ENCODE data around the gene CDH4. TPM values are rescaled to one million over a fixed set of nuclear protein-coding genes. Genes with fewer than 3 reads are reported as not detected.
"Not testable (repeated sequence)": the region's sequence is repeated elsewhere in the genome, so short reads cannot be mapped to it uniquely, and the experiment has no call there.

Gene CDH4
- polyA plus RNA-seq, 1 donor (not counting 4 experiments of a cell fraction or from before 2014, with no cell fraction given), result 2.2 TPM

GRCh38 chr20:61478611-61479305, 226.7 kb downstream of the CDH4 start:
- Histone ChIP-seq H3K9ac (ENCODE audit: control insufficient read depth, extremely low read depth, insufficient read depth, low read length) (no peak overlapping the region), H2AFZ (ENCODE audit: control insufficient read depth, low read length) (no peak overlapping the region), H3K4me1 (ENCODE audit: control insufficient read depth, extremely low read depth, insufficient read depth, low read length) (no peaks in the 10 kb centered on the region), H3K79me2 (ENCODE audit: control insufficient read depth, insufficient read depth, low read length) (no peaks in the 10 kb centered on the region), H4K20me1 (ENCODE audit: control insufficient read depth, extremely low read depth, insufficient read depth, low read length) (peaks cover 10% of the 10 kb centered on the region), H3K27me3 (ENCODE audit: control insufficient read depth, extremely low read depth, insufficient read depth, low read length) (no peaks in the 10 kb centered on the region), H3K36me3 (ENCODE audit: control insufficient read depth in 2 of 2, extremely low read depth in 1 of 2, insufficient read depth in 2 of 2, low read length in 2 of 2) (no peaks in the 10 kb centered on the region), H3K4me3 (ENCODE audit: control insufficient read depth in 2 of 3, extremely low read depth in 1 of 3, insufficient read depth in 2 of 3, low read depth in 1 of 3, low read length in 3 of 3) (no peak overlapping the region), H3K27ac (ENCODE audit: control insufficient read depth, insufficient read depth, low read length) (no peak overlapping the region), H3K4me2 (ENCODE audit: control insufficient read depth, extremely low read depth, insufficient read depth, low read depth, low read length) (no peak overlapping the region), H3K9me3 (ENCODE audit: control insufficient read depth, low read depth, low read length) (no peaks in the 10 kb centered on the region), H3K9me1 (ENCODE audit: control insufficient read depth, extremely low read depth, insufficient read depth, low read length) (no peaks in the 10 kb centered on the region)
- dilution Hi-C loops (cut with MboI; ENCODE audit: extremely low pct_ligation_motif_present, low sequenced_read_pairs), result no loop called here
- DNase-seq (ENCODE audit: low read depth, low spot score) (no peak), FAIRE-seq (no peak)
- no peak for TF ChIP-seq EZH2 (IDR thresholded peaks at IDR 0.05; ENCODE audit: low read length)
- no peak for TF ChIP-seq CTCF (optimal IDR thresholded peaks at IDR 0.05 in 1 of 3, IDR thresholded peaks at IDR 0.05 in 1 of 3, conservative IDR thresholded peaks at IDR 0.05 in 1 of 3; ENCODE audit: extremely low read depth in 1 of 3, insufficient read depth in 2 of 3, low read length in 3 of 3)

DNA sequence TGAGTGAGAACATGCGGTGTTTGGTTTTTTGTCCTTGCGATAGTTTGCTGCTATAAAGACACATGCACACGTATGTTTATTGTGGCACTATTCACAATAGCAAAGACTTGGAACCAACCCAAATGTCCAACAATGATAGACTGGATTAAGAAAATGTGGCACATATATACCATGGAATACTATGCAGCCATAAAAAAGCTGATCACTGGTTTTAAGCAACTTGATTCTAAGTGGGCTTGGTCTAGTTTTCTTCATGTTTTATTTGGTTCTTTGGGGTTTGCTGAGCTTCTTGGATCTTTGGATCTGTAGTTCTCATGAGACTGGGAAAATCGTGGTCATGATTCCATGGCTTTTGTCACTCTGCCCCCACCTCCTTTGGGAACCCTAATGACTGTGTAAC, 227.4 kb downstream of the CDH4 start:
- H4K20me1 ChIP-seq (ENCODE audit: control insufficient read depth, extremely low read depth, insufficient read depth, low read length); H3K27me3 ChIP-seq (ENCODE audit: control insufficient read depth, extremely low read depth, insufficient read depth, low read length); H3K9ac ChIP-seq (ENCODE audit: control insufficient read depth, extremely low read depth, insufficient read depth, low read length); H3K79me2 ChIP-seq (ENCODE audit: control insufficient read depth, insufficient read depth, low read length); H3K9me1 ChIP-seq (ENCODE audit: control insufficient read depth, extremely low read depth, insufficient read depth, low read length); dilution Hi-C loops (cut with MboI; ENCODE audit: extremely low pct_ligation_motif_present, low sequenced_read_pairs); H3K36me3 ChIP-seq (ENCODE audit: control insufficient read depth in 2 of 2, extremely low read depth in 1 of 2, insufficient read depth in 2 of 2, low read length in 2 of 2); H2AFZ ChIP-seq (ENCODE audit: control insufficient read depth, low read length); H3K4me1 ChIP-seq (ENCODE audit: control insufficient read depth, extremely low read depth, insufficient read depth, low read length); H3K4me3 ChIP-seq (ENCODE audit: control insufficient read depth in 2 of 3, extremely low read depth in 1 of 3, insufficient read depth in 2 of 3, low read depth in 1 of 3, low read length in 3 of 3); DNase-seq (ENCODE audit: low read depth, low spot score); H3K9me3 ChIP-seq (ENCODE audit: control insufficient read depth, low read depth, low read length); H3K4me2 ChIP-seq (ENCODE audit: control insufficient read depth, extremely low read depth, insufficient read depth, low read depth, low read length); FAIRE-seq; H3K27ac ChIP-seq (ENCODE audit: control insufficient read depth, insufficient read depth, low read length): not testable (repeated sequence)

All from keratinocyte (primary cell).